ENCODE measurements around the gene CHI3L1. TPM values are rescaled to one million over a fixed set of nuclear protein-coding genes. Genes with fewer than 3 reads are reported as not detected.

The CHI3L1 gene
- total and polyA plus RNA-seq, 2 donors (not counting 1 experiment from before 2014, with no cell fraction given): 0.15 TPM; not detected in 1

DNA sequence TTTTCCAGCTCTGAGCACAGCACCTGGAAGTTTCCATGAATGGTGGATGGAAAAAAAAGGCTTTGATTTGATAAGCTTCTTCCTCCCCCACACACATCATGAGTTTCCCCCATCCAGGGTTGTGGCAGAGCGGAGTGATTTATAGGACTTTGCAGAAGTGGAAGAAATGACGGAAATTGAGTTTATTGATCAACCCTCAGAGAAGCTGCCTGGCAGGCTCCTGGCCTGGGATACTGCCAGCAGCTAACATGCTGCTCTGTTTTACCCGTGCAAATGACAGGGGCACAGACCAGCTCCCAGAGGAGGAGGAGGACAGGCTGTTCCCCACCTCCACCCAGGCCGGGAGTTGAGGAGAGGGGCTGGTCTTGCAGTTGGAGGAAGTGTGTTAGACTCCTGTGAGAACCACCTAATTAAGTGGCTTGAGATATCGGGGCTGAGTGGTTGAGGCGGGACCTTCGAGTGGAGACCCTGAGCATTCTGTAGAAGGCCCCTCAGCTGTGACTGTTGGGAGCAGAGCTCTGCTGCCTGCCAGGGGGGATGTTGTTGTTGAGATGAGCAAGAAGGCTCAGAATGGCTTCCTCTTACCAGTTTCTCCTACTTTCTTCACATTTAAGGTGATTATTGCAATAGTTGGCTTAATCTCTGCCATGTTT, 37.2 kb downstream of the CHI3L1 start:
- intact Hi-C loops (cut with micrococcal nuclease): no loop called here
- Mint-ChIP-seq H3K27ac (no peak overlapping the region), H3K27me3 (no peaks in the 10 kb centered on the region), H3K9me3 (ENCODE audit: insufficient read depth) (no peaks in the 10 kb centered on the region), H3K4me3 (no peak overlapping the region), H3K4me1 (no peaks in the 10 kb centered on the region)
- Histone ChIP-seq H3K27me3 (replicated peaks in 1 of 4; ENCODE audit: control extremely low read depth in 1 of 4, control insufficient read depth in 3 of 4, insufficient read depth in 4 of 4, low read length in 3 of 4) (peaks cover 0 to under 1% (median 0%) of the 10 kb centered on the region in 4 experiments), H3K36me3 (replicated peaks in 1 of 2; ENCODE audit: control extremely low read depth in 1 of 2, control insufficient read depth in 1 of 2, extremely low read depth in 1 of 2, insufficient read depth in 2 of 2, low read length in 1 of 2) (no peaks in the 10 kb centered on the region), H3K4me2 (replicated peaks; ENCODE audit: low read depth, low read length, poor library complexity, severe bottlenecking) (no peak overlapping the region), H3K4me3 (ENCODE audit: control extremely low read depth in 1 of 5, extremely low read depth in 1 of 5, insufficient read depth in 1 of 5, low read depth in 2 of 5, low read length in 4 of 5) (no peak overlapping the region), H3K79me2 (ENCODE audit: control insufficient read depth, insufficient read depth, low read length) (no peaks in the 10 kb centered on the region), H2AFZ (ENCODE audit: insufficient read depth, low read depth, low read length, poor library complexity, severe bottlenecking) (no peak overlapping the region), H3K27ac (ENCODE audit: low read length in 2 of 2) (no peak overlapping the region), H4K20me1 (ENCODE audit: control insufficient read depth, insufficient read depth, low read length, poor library complexity, severe bottlenecking) (no peaks in the 10 kb centered on the region), H3K4me1 (ENCODE audit: control insufficient read depth in 2 of 2, insufficient read depth in 2 of 2, low read length in 2 of 2) (no peaks in the 10 kb centered on the region), H3K9ac (ENCODE audit: low read length) (no peak overlapping the region), H3K9me3 (ENCODE audit: control extremely low read depth in 1 of 3, control insufficient read depth in 2 of 3, insufficient read depth in 1 of 3, low read length in 2 of 3) (no peaks in the 10 kb centered on the region)
- DNase-seq (no peak), ATAC-seq (ENCODE audit: low read depth) (no peak)
- TF ChIP-seq, protein P1, sequence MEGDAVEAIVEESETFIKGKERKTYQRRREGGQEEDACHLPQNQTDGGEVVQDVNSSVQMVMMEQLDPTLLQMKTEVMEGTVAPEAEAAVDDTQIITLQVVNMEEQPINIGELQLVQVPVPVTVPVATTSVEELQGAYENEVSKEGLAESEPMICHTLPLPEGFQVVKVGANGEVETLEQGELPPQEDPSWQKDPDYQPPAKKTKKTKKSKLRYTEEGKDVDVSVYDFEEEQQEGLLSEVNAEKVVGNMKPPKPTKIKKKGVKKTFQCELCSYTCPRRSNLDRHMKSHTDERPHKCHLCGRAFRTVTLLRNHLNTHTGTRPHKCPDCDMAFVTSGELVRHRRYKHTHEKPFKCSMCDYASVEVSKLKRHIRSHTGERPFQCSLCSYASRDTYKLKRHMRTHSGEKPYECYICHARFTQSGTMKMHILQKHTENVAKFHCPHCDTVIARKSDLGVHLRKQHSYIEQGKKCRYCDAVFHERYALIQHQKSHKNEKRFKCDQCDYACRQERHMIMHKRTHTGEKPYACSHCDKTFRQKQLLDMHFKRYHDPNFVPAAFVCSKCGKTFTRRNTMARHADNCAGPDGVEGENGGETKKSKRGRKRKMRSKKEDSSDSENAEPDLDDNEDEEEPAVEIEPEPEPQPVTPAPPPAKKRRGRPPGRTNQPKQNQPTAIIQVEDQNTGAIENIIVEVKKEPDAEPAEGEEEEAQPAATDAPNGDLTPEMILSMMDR (IDR thresholded peaks at IDR 0.05): no peak
- no peak for TF ChIP-seq EZH2 (IDR thresholded peaks at IDR 0.05; ENCODE audit: borderline replicate concordance, insufficient read depth, low read depth, low read length, poor library complexity, severe bottlenecking)
- CTCF ChIA-PET: interaction anchor here (0.6 to 0.9 kb wide), 2 partner anchors 67 to 120 kb away, joined by 3 read pairs; no protein-coding TSS in a partner anchor
- WGBS (ENCODE audit: insufficient coverage): 65% methylated on average over 4 of the region's 7 CpGs
- POLR2A ChIA-PET: no interaction called here

DNA sequence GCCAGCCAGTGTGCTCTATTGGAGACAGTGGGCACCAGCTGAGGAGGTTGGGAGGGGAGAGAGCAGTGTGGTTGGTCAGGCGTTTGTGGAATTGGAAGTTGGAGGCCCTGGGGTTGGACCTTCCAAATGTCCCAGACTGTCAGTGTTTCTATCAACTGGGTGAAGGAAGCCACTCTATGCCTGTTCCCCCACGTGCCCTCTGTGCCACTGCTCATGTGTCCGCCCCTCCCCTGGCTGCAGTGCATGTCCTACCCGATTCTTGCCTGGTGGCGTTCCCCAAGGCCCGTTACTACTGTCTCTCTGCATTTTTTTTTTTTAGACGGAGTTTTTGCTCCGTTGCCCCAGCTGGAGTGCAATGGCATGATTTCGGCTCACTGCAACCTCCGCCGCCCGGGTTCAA, 37.9 kb downstream of the CHI3L1 start:
- Mint-ChIP-seq H3K4me3 (no peak overlapping the region), H3K4me1 (no peaks in the 10 kb centered on the region), H3K9me3 (ENCODE audit: insufficient read depth) (peaks cover 1% of the 10 kb centered on the region), H3K27ac (no peak overlapping the region), H3K27me3 (peaks cover 6% of the 10 kb centered on the region)
- no peaks in the 10 kb centered on the region for H3K36me3 ChIP-seq (replicated peaks in 1 of 2; ENCODE audit: control extremely low read depth in 1 of 2, control insufficient read depth in 1 of 2, extremely low read depth in 1 of 2, insufficient read depth in 2 of 2, low read length in 1 of 2)
- no peak overlapping the region for H3K9ac ChIP-seq (ENCODE audit: low read length)
- H3K9me3 ChIP-seq (ENCODE audit: control extremely low read depth in 1 of 3, control insufficient read depth in 2 of 3, insufficient read depth in 1 of 3, low read length in 2 of 3): no peaks in the 10 kb centered on the region
- no peaks in the 10 kb centered on the region for H4K20me1 ChIP-seq (ENCODE audit: control insufficient read depth, insufficient read depth, low read length, poor library complexity, severe bottlenecking)
- TF ChIP-seq, protein P1 (IDR thresholded peaks at IDR 0.05): no peak
- no peak for TF ChIP-seq EZH2 (IDR thresholded peaks at IDR 0.05; ENCODE audit: borderline replicate concordance, insufficient read depth, low read depth, low read length, poor library complexity, severe bottlenecking)
- no peak overlapping the region for H3K4me3 ChIP-seq (ENCODE audit: control extremely low read depth in 1 of 5, extremely low read depth in 1 of 5, insufficient read depth in 1 of 5, low read depth in 2 of 5, low read length in 4 of 5)
- no peak overlapping the region for H2AFZ ChIP-seq (ENCODE audit: insufficient read depth, low read depth, low read length, poor library complexity, severe bottlenecking)
- intact Hi-C loops (cut with micrococcal nuclease): no loop called here
- no peak for DNase-seq
- H3K27ac ChIP-seq (ENCODE audit: low read length in 2 of 2): no peak overlapping the region
- ChIA-PET POLR2A (no interaction called here), CTCF (interaction anchor here (0.6 to 1.1 kb wide), 3 partner anchors 10 to 17 kb away, joined by 3 to 4 read pairs (median 3); no protein-coding TSS in a partner anchor)
- H3K4me2 ChIP-seq (replicated peaks; ENCODE audit: low read depth, low read length, poor library complexity, severe bottlenecking): no peak overlapping the region
- WGBS (ENCODE audit: insufficient coverage): 94% methylated on average over 12 of the region's 12 CpGs
- H3K79me2 ChIP-seq (ENCODE audit: control insufficient read depth, insufficient read depth, low read length): no peaks in the 10 kb centered on the region
- no peak for ATAC-seq (ENCODE audit: low read depth)
- H3K4me1 ChIP-seq (ENCODE audit: control insufficient read depth in 2 of 2, insufficient read depth in 2 of 2, low read length in 2 of 2): no peaks in the 10 kb centered on the region
- no peaks in the 10 kb centered on the region for H3K27me3 ChIP-seq (replicated peaks in 1 of 4; ENCODE audit: control extremely low read depth in 1 of 4, control insufficient read depth in 3 of 4, insufficient read depth in 4 of 4, low read length in 3 of 4)

Measured in B cell (primary cell).